Measurements from ENCODE around the gene CHRND. TPM values are rescaled to one million over a fixed set of nuclear protein-coding genes. Genes with fewer than 3 reads are reported as not detected.

Gene CHRND
- total RNA-seq, 1 donor from 2014 or later, result 339 TPM

GRCh38 chr2:232487385-232488096, 38.4 kb upstream of the CHRND start, which contains the start of gene ECEL1:
Gene ECEL1 (minus strand): TSS chr2:232487834. CDS start chr2:232486653, 1,181 bp downstream.
- no peak for DNase-seq (ENCODE audit: low read depth)

GRCh38 chr2:232488097-232488711, 37.8 kb upstream of the CHRND start:
- no peak for DNase-seq (ENCODE audit: low read depth)

GRCh38 chr2:232488721-232489300, 37.1 kb upstream of the CHRND start:
- DNase-seq (ENCODE audit: low read depth), result no peak

GRCh38 chr2:232489516-232490220, 36.3 kb upstream of the CHRND start:
- no peak for DNase-seq (ENCODE audit: low read depth)

- no peak for DNase-seq (ENCODE audit: low read depth)
Measured at GRCh38 chr2:232490221-232491138, 35.5 kb upstream of the CHRND start.

GRCh38 chr2:232491139-232491780, 34.7 kb upstream of the CHRND start:
- no peak for DNase-seq (ENCODE audit: low read depth)

- DNase-seq (ENCODE audit: low read depth), result no peak
Measured at GRCh38 chr2:232492236-232492848, 33.6 kb upstream of the CHRND start.

- DNase-seq (ENCODE audit: low read depth), result no peak
Measured at GRCh38 chr2:232492963-232493700, 32.8 kb upstream of the CHRND start.

GRCh38 chr2:232493701-232494474, 32.1 kb upstream of the CHRND start:
- DNase-seq (ENCODE audit: low read depth), result no peak

GRCh38 chr2:232494542-232494941, 31.4 kb upstream of the CHRND start:
- DNase-seq (ENCODE audit: low read depth), result no peak

- DNase-seq (ENCODE audit: low read depth), result no peak
Measured at GRCh38 chr2:232495292-232495691, 30.7 kb upstream of the CHRND start.

- DNase-seq (ENCODE audit: low read depth), result no peak
Measured at GRCh38 chr2:232496501-232497270, 29.3 kb upstream of the CHRND start.

- DNase-seq (ENCODE audit: low read depth), result no peak
Measured at GRCh38 chr2:232497348-232497747, 28.6 kb upstream of the CHRND start.

- DNase-seq (ENCODE audit: low read depth), result no peak
Measured at GRCh38 chr2:232498452-232498851, 27.5 kb upstream of the CHRND start.

- DNase-seq (ENCODE audit: low read depth), result no peak
Measured at GRCh38 chr2:232501331-232501771, 24.6 kb upstream of the CHRND start.

GRCh38 chr2:232501794-232502390, 24.1 kb upstream of the CHRND start:
- no peak for DNase-seq (ENCODE audit: low read depth)

GRCh38 chr2:232502511-232502910, 23.4 kb upstream of the CHRND start:
- no peak for DNase-seq (ENCODE audit: low read depth)
